OCI-LY3 (cell line): ENCODE results near the gene ARHGAP8.

Source experiments
- H2AFZ ChIP-seq: fragments of 200-600, 300-600 bp; shearing (Covaris generic); 2 replicates; pipeline ENCODE4 v1.6.0; 2014; ENCODE audit warnings: antibody characterized with exemption, low read depth, low read length
- H3K27ac ChIP-seq: fragments of 200-600, 300-600 bp; sonication (generic); 2 replicates; pipeline ENCODE4 v1.5.1; 2014; ENCODE audit warnings: mild to moderate bottlenecking, low read length, moderate library complexity, mixed read lengths
- H3K27me3 ChIP-seq: fragments of 200-600, 300-600 bp; sonication (generic); 2 replicates; pipeline ENCODE4 v1.6.1; 2014; ENCODE audit warnings: low read depth, low read length, mixed read lengths
- H3K36me3 ChIP-seq: fragments of 200-600, 300-600 bp; sonication (generic); replicated peaks from 2 replicates; pipeline ENCODE3; 2014; ENCODE audit warnings: low read depth, low read length, mixed read lengths
- H3K4me1 ChIP-seq: fragments of 300-600, 200-600 bp; sonication (generic); 2 replicates; pipeline ENCODE4 v1.6.1; 2014; ENCODE audit warnings: low read length, mixed read lengths
- H3K4me2 ChIP-seq: fragments of 200-600, 300-600 bp; sonication (generic); 2 replicates; pipeline ENCODE4 v1.6.1; 2014; ENCODE audit warnings: low read length, mixed read lengths
- H3K4me3 ChIP-seq: fragments of 300-600, 200-600 bp; sonication (generic); 2 replicates; pipeline ENCODE4 v1.5.1; 2014; ENCODE audit warnings: antibody characterized with exemption, mild to moderate bottlenecking, low read length, moderate library complexity
- H3K79me2 ChIP-seq: fragments of 300-600, 200-600 bp; shearing (Covaris generic); 2 replicates; pipeline ENCODE4 v1.6.1; 2014; ENCODE audit warnings: mild to moderate bottlenecking, low read length, mixed read lengths
- H3K9ac ChIP-seq: fragments of 300-600, 200-600 bp; shearing (Covaris generic); 2 replicates; pipeline ENCODE4 v1.6.0; 2014; ENCODE audit warnings: mild to moderate bottlenecking, low read length, moderate library complexity
- H3K9me3 ChIP-seq: fragments of 200-600, 300-600 bp; shearing (Covaris generic); 2 replicates; pipeline ENCODE4 v1.6.1; 2014; ENCODE audit warnings: low read length, mixed read lengths; ENCODE audit not compliant: insufficient read depth
- H4K20me1 ChIP-seq: fragments of 200-600, 300-600 bp; sonication (generic); 2 replicates; pipeline ENCODE4 v1.6.1; 2016; ENCODE audit warnings: low read length, mixed read lengths; ENCODE audit not compliant: insufficient read depth
- EZH2phosphoT487 ChIP-seq: fragments of 200-600 bp; shearing (Covaris generic); IDR thresholded peaks from 2 replicates; pipeline ENCODE4 v1.6.1; 2018; ENCODE audit warnings: antibody characterized with exemption, mixed run types, low read depth
- TF ChIP-seq, protein P1 (sequence below): fragments of 200-600, 300-600 bp; sonication (generic); IDR thresholded peaks from 2 replicates; pipeline ENCODE4 v1.5.1; 2014; ENCODE audit warnings: antibody characterized with exemption, low read length, low read depth

ARHGAP8 gene

DNA sequence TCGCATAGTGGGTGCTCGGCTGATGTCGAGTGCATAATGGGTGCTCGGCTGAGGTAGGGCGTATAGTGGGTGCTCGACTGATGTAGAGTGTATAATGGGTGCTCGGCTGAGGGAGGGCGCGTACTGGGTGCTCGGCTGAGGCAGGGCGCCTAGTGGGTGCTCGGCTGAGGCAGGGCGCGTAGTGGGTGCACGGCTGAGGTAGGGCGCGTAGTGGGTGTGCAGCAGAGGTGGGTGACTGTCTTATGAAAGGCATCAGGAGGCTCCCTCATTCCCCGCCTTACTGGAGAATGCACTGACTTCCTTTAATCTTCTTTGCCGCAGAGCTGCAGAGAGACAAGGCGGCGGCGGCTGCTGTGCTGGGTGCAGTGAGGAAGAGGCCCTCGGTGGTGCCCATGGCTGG, 33.8 kb downstream of the ARHGAP8 start:
- Histone ChIP-seq H3K79me2 (no peaks in the 10 kb centered on the region), H3K4me1 (no peaks in the 10 kb centered on the region), H3K36me3 (no peaks in the 10 kb centered on the region), H3K4me2 (no peak overlapping the region), H3K27ac (no peak overlapping the region), H3K9ac (no peak overlapping the region), H4K20me1 (no peaks in the 10 kb centered on the region), H3K27me3 (no peaks in the 10 kb centered on the region), H3K9me3 (no peaks in the 10 kb centered on the region), H3K4me3 (no peak overlapping the region), H2AFZ (no peak overlapping the region)
- TF ChIP-seq, protein P1, sequence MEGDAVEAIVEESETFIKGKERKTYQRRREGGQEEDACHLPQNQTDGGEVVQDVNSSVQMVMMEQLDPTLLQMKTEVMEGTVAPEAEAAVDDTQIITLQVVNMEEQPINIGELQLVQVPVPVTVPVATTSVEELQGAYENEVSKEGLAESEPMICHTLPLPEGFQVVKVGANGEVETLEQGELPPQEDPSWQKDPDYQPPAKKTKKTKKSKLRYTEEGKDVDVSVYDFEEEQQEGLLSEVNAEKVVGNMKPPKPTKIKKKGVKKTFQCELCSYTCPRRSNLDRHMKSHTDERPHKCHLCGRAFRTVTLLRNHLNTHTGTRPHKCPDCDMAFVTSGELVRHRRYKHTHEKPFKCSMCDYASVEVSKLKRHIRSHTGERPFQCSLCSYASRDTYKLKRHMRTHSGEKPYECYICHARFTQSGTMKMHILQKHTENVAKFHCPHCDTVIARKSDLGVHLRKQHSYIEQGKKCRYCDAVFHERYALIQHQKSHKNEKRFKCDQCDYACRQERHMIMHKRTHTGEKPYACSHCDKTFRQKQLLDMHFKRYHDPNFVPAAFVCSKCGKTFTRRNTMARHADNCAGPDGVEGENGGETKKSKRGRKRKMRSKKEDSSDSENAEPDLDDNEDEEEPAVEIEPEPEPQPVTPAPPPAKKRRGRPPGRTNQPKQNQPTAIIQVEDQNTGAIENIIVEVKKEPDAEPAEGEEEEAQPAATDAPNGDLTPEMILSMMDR: no peak
- no peak for TF ChIP-seq EZH2phosphoT487

DNA sequence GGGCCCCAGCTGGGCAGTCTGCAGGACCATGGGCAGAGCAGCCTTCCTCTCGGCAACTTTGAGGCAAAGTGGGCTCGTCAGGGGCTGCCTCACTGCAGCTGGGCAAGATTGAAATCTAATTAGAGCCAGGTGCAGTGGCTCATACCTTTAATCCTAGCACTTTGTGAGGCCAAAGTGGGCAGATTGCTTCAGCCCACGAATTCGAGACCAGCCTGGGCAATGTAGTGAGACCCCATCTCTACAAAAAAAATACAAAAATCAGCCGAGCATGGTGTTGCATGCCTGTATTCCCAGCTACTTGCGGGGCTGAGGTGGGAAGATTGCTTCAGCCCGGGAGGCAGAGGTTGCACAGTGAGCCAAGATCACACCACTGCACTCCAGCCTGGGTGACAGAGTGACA, 34.2 kb downstream of the ARHGAP8 start:
- TF ChIP-seq, protein P1: no peak
- no peak for TF ChIP-seq EZH2phosphoT487
- H3K9ac ChIP-seq: no peak overlapping the region

DNA sequence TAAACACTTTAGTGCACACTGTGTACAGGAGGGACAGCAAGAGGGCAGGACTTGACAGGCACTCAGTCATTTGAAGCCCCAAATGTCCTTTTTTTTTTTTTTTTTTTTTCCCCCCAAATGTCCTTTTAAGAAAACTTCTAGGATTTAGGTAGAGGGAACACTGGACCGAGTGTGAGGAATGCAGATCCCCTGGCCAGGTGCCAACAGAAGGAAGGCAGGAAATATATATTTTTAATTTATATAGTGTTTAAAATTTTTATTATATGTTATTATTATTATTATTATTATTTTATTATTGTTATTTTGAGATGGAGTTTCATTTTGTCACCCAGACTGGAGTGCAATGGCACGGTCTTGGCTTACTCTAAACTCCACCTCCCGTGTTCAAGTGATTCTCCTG, 35.5 kb downstream of the ARHGAP8 start:
- H3K4me3 ChIP-seq: no peak overlapping the region
- TF ChIP-seq, protein P1: no peak
- TF ChIP-seq EZH2phosphoT487: no peak

More for the DNA sequence above, 34.2 kb downstream of the ARHGAP8 start:
- Histone ChIP-seq H3K27ac (no peak overlapping the region), H2AFZ (no peak overlapping the region), H3K79me2 (no peaks in the 10 kb centered on the region), H3K36me3 (no peaks in the 10 kb centered on the region), H3K4me3 (no peak overlapping the region), H3K4me1 (no peaks in the 10 kb centered on the region), H3K9me3 (no peaks in the 10 kb centered on the region), H4K20me1 (no peaks in the 10 kb centered on the region), H3K4me2 (no peak overlapping the region), H3K27me3 (no peaks in the 10 kb centered on the region)

DNA sequence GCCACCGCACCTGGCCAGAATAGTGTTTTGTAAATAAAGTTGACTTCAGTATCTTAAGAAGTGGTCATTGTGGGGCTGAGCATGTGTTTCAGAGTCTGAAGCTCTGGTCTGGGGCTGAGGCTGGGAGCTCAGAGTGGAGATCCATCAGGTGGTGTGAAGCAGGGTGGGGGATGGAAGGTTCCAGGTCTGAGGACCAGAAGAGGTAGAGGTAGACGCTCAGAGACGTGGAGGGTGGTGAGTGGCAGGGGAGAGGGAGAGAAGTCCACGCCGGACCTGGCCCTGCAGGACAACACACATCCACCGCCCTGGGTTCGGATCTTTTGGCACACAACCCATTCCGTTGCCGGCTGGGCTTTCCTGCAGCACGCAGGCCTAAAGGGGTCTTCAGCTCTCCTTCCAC, 40.7 kb downstream of the ARHGAP8 start:
- no peaks in the 10 kb centered on the region for H3K36me3 ChIP-seq
- H3K4me3 ChIP-seq: no peak overlapping the region
- H3K27ac ChIP-seq: no peak overlapping the region
- no peaks in the 10 kb centered on the region for H3K9me3 ChIP-seq
- no peaks in the 10 kb centered on the region for H3K4me1 ChIP-seq
- H3K27me3 ChIP-seq: no peaks in the 10 kb centered on the region
- no peak overlapping the region for H3K4me2 ChIP-seq
- H3K9ac ChIP-seq: no peak overlapping the region
- H3K79me2 ChIP-seq: no peaks in the 10 kb centered on the region
- no peaks in the 10 kb centered on the region for H4K20me1 ChIP-seq
- H2AFZ ChIP-seq: no peak overlapping the region
- TF ChIP-seq, protein P1: no peak
- TF ChIP-seq EZH2phosphoT487: no peak

More for the DNA sequence above, 35.5 kb downstream of the ARHGAP8 start:
- Histone ChIP-seq H3K27me3 (no peaks in the 10 kb centered on the region), H3K4me2 (no peak overlapping the region), H3K36me3 (no peaks in the 10 kb centered on the region), H3K9ac (no peak overlapping the region), H3K79me2 (no peaks in the 10 kb centered on the region), H3K27ac (no peak overlapping the region), H2AFZ (no peak overlapping the region), H3K4me1 (no peaks in the 10 kb centered on the region), H4K20me1 (no peaks in the 10 kb centered on the region), H3K9me3 (no peaks in the 10 kb centered on the region)
